H9 (cell line): ENCODE data around the gene IFFO2. TPM values are rescaled to one million over a fixed set of nuclear protein-coding genes. Genes with fewer than 3 reads are reported as not detected.

Source experiments
- DNase-seq: peaks from one replicate; pipeline ENCODE4 v3.0.0-alpha.2; 2017
- H2AFZ ChIP-seq: one replicate; pipeline ENCODE4 v1.6.1; 2013; ENCODE audit warnings: mild to moderate bottlenecking, low read length, control low read depth, moderate library complexity
- H2AK5ac ChIP-seq: 2 replicates; pipeline ENCODE4 v1.6.1; 2013; ENCODE audit warnings: low read length, control low read depth, mixed read lengths; ENCODE audit not compliant: insufficient read length
- H2BK120ac ChIP-seq: one replicate; pipeline ENCODE4 v1.6.1; 2013; ENCODE audit warnings: low read depth, mild to moderate bottlenecking, low read length, control low read depth, inconsistent platforms; ENCODE audit not compliant: poor library complexity, severe bottlenecking
- H2BK12ac ChIP-seq: 2 replicates; pipeline ENCODE4 v1.6.1; 2013; ENCODE audit warnings: low read length, control low read depth, mixed read lengths, low read depth; ENCODE audit not compliant: insufficient read length
- H2BK15ac ChIP-seq: 2 replicates; pipeline ENCODE4 v1.6.1; 2013; ENCODE audit warnings: low read depth, low read length, control low read depth
- H2BK20ac ChIP-seq: one replicate; pipeline ENCODE4 v1.6.1; 2013; ENCODE audit warnings: low read depth, mild to moderate bottlenecking, low read length, control low read depth, inconsistent platforms; ENCODE audit not compliant: poor library complexity, severe bottlenecking
- H2BK5ac ChIP-seq: 2 replicates; pipeline ENCODE4 v1.6.1; 2013; ENCODE audit warnings: low read length, control low read depth, mixed read lengths; ENCODE audit not compliant: insufficient read length
- H3K14ac ChIP-seq: 2 replicates; pipeline ENCODE4 v1.6.1; 2013; ENCODE audit warnings: low read length, control low read depth; ENCODE audit not compliant: insufficient read depth
- H3K18ac ChIP-seq: 2 replicates; pipeline ENCODE4 v1.6.1; 2013; ENCODE audit warnings: low read depth, mild to moderate bottlenecking, mixed read lengths, low read length, control low read depth; ENCODE audit not compliant: insufficient read length
- H3K23ac ChIP-seq: 2 replicates; pipeline ENCODE4 v1.6.1; 2013; ENCODE audit warnings: low read length, control low read depth, mixed read lengths, low read depth; ENCODE audit not compliant: insufficient read length
- H3K23me2 ChIP-seq: 2 replicates; pipeline ENCODE4 v1.6.1; 2013; ENCODE audit warnings: low read depth, mild to moderate bottlenecking, mixed read lengths, low read length, control low read depth; ENCODE audit not compliant: insufficient read length, poor library complexity, severe bottlenecking
- H3K27ac ChIP-seq: 2 replicates; pipeline ENCODE4 v1.5.1; 2013; ENCODE audit warnings: low read length, control low read depth, mixed read lengths, low read depth; ENCODE audit not compliant: insufficient read length
- H3K27me3 ChIP-seq: 2 replicates; pipeline ENCODE4 v1.6.1; 2013; ENCODE audit warnings: low read length, control low read depth, inconsistent platforms; ENCODE audit not compliant: insufficient read depth
- H3K4ac ChIP-seq: 2 replicates; pipeline ENCODE4 v1.6.1; 2013; ENCODE audit warnings: low read depth, mild to moderate bottlenecking, control low read depth, inconsistent platforms, low read length, moderate library complexity
- H3K4me1 ChIP-seq: 2 replicates; pipeline ENCODE4 v1.6.1; 2013; ENCODE audit warnings: low read length, control low read depth, inconsistent platforms; ENCODE audit not compliant: insufficient read depth
- H3K4me2 ChIP-seq: 2 replicates; pipeline ENCODE4 v1.6.1; 2013; ENCODE audit warnings: low read length, control low read depth, mixed read lengths; ENCODE audit not compliant: insufficient read length, insufficient read depth
- H3K56ac ChIP-seq: 2 replicates; pipeline ENCODE4 v1.6.1; 2013; ENCODE audit warnings: low read depth, mild to moderate bottlenecking, mixed read lengths, low read length, control low read depth; ENCODE audit not compliant: insufficient read length
- H3K79me1 ChIP-seq: 2 replicates; pipeline ENCODE4 v1.6.1; 2013; ENCODE audit warnings: low read depth, mild to moderate bottlenecking, moderate library complexity, low read length, control low read depth, inconsistent platforms; ENCODE audit not compliant: insufficient read depth, poor library complexity, severe bottlenecking
- H3K79me2 ChIP-seq: 2 replicates; pipeline ENCODE4 v1.6.1; 2013; ENCODE audit warnings: low read length, control low read depth, inconsistent platforms; ENCODE audit not compliant: insufficient read depth
- H3K9ac ChIP-seq: 2 replicates; pipeline ENCODE4 v1.6.1; 2013; ENCODE audit warnings: low read length, control low read depth, mixed read lengths; ENCODE audit not compliant: insufficient read length; ENCODE audit errors: extremely low read depth
- H3K9me3 ChIP-seq: one replicate; pipeline ENCODE4 v1.6.1; 2013; ENCODE audit warnings: low read depth, low read length, inconsistent platforms; ENCODE audit not compliant: control insufficient read depth
- H3T11ph ChIP-seq: one replicate; pipeline ENCODE4 v1.6.1; 2013; ENCODE audit warnings: mild to moderate bottlenecking, low read length, control low read depth, inconsistent platforms
- H4K20me1 ChIP-seq: one replicate; pipeline ENCODE4 v1.6.1; 2013; ENCODE audit not compliant: control insufficient read depth, insufficient read length, insufficient read depth
- H4K5ac ChIP-seq: 2 replicates; pipeline ENCODE4 v1.6.1; 2013; ENCODE audit warnings: low read depth, mild to moderate bottlenecking, mixed read lengths, low read length, control low read depth; ENCODE audit not compliant: insufficient read length
- H4K8ac ChIP-seq: replicated peaks from 2 replicates; pipeline ENCODE4 v1.6.1; 2013; ENCODE audit warnings: low read length, control low read depth, mixed read lengths, low read depth; ENCODE audit not compliant: insufficient read length
- H4K91ac ChIP-seq: 2 replicates; pipeline ENCODE4 v1.6.1; 2013; ENCODE audit warnings: low read depth, mild to moderate bottlenecking, moderate library complexity, mixed read lengths, low read length, control low read depth; ENCODE audit not compliant: insufficient read length
- H3K27ac Mint-ChIP-seq, 3 experiments: 2 replicates in 2 of 3; 3 replicates in 1 of 3; pipeline ENCODE4 v1.8.0; 2020 to 2021; ENCODE audit warnings: mixed read lengths in 3 of 3, mild to moderate bottlenecking in 1 of 3, moderate library complexity in 1 of 3
- H3K27me3 Mint-ChIP-seq: 2 replicates; pipeline ENCODE4 v1.8.0; 2021; ENCODE audit warnings: low read depth, mild to moderate bottlenecking, moderate library complexity, mixed read lengths
- H3K36me3 Mint-ChIP-seq, 3 experiments: 2 replicates in 2 of 3; 3 replicates in 1 of 3; pipeline ENCODE4 v1.8.0; 2020 to 2021; ENCODE audit warnings: low read depth in 3 of 3, mixed read lengths in 3 of 3; ENCODE audit not compliant: insufficient read depth in 1 of 3
- H3K4me1 Mint-ChIP-seq, 2 experiments: 2 replicates each; pipeline ENCODE4 v1.8.0; 2020; ENCODE audit warnings: mixed read lengths in 2 of 2
- H3K4me3 Mint-ChIP-seq, 2 experiments: 2 replicates in 1 of 2; 3 replicates in 1 of 2; pipeline ENCODE4 v1.8.0; 2020 to 2021; ENCODE audit warnings: mild to moderate bottlenecking in 2 of 2, mixed read lengths in 2 of 2, moderate library complexity in 1 of 2
- H3K9me3 Mint-ChIP-seq, 2 experiments: 2 replicates in 1 of 2; 3 replicates in 1 of 2; pipeline ENCODE4 v1.8.0; 2020; ENCODE audit warnings: mild to moderate bottlenecking in 2 of 2, mixed read lengths in 2 of 2, moderate library complexity in 1 of 2
- CTCF ChIP-seq: fragments of 200-600 bp; sonication (generic); conservative IDR thresholded peaks from 3 replicates; pipeline ENCODE4 v1.8.0; 2021; ENCODE audit warnings: antibody characterized with exemption, mild to moderate bottlenecking
- WGBS: extraction: QIAGEN DNeasy Blood & Tissue Kit; methylation state at CpG from one replicate; pipeline ENCODE4 v1.1.7; 2013; ENCODE audit warnings: missing lambda C conversion rate, low lambda C conversion rate, mixed read lengths; ENCODE audit not compliant: insufficient read length; ENCODE audit errors: extremely low coverage; 5-methylcytosine and 5-hydroxymethylcytosine counted together
- total RNA-seq: library from RNA; stranded (reverse); gene quantifications from 2 replicates; pipeline ENCODE4 v1.2.1, GENCODE V29; 2021

IFFO2 gene
- total RNA-seq, 1 experiment from 2014 or later = 3.6 TPM

DNA sequence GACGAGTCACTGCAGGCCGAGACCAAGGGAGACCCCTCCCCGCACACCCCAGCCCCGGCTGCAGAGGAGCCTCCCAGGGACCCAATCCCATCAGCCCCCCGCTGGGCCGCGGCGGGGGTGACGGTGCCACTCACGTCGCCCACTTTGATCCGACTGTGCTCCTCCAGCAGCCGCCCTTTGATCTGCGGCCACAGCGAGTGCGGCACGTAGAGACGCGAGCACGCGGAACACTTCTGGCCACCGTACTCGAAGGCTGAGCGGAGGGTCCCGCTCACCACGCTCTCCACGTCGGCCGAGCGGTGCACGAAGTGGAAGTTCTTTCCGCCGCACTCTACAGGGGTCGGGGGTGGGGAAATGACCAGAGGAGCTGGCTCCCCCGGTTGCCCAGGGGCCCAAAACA is 79.2 kb downstream of the IFFO2 start:
- Histone ChIP-seq H3K27me3 (no peaks in the 10 kb centered on the region), H3K79me1 (no peaks in the 10 kb centered on the region), H2BK20ac (no peak overlapping the region), H3K79me2 (no peaks in the 10 kb centered on the region), H2AFZ (no peak overlapping the region), H4K20me1 (no peaks in the 10 kb centered on the region), H3K4me2 (no peak overlapping the region), H3K18ac (no peak overlapping the region), H3K4me1 (no peaks in the 10 kb centered on the region), H3K23ac (no peak overlapping the region), H3K9ac (no peak overlapping the region), H2BK15ac (no peak overlapping the region), H2BK120ac (no peak overlapping the region), H4K91ac (no peak overlapping the region), H3K27ac (no peak overlapping the region), H2AK5ac (no peak overlapping the region), H3T11ph (no peak overlapping the region), H2BK5ac (no peak overlapping the region), H2BK12ac (no peak overlapping the region), H3K9me3 (no peaks in the 10 kb centered on the region), H3K56ac (no peak overlapping the region), H4K8ac (no peak overlapping the region), H3K23me2 (no peaks in the 10 kb centered on the region), H3K14ac (no peak overlapping the region), H4K5ac (no peak overlapping the region), H3K4ac (no peak overlapping the region)
- Mint-ChIP-seq H3K27me3 (no peaks in the 10 kb centered on the region), H3K4me1 (peaks cover 0 to 11% of the 10 kb centered on the region in 2 experiments; a peak in 2 of 4 replicates), H3K4me3 (no peak overlapping the region), H3K36me3 (peaks cover 0 to 7% (median 2%) of the 10 kb centered on the region in 3 experiments; a peak in 5 of 7 replicates), H3K27ac (no peak overlapping the region), H3K9me3 (no peaks in the 10 kb centered on the region)
- no peak for DNase-seq
- TF ChIP-seq CTCF = no peak
- no CpG with 5 or more reads among the region's 35 CpGs for WGBS
